Measurements from ENCODE around the gene KNOP1.

DNA sequence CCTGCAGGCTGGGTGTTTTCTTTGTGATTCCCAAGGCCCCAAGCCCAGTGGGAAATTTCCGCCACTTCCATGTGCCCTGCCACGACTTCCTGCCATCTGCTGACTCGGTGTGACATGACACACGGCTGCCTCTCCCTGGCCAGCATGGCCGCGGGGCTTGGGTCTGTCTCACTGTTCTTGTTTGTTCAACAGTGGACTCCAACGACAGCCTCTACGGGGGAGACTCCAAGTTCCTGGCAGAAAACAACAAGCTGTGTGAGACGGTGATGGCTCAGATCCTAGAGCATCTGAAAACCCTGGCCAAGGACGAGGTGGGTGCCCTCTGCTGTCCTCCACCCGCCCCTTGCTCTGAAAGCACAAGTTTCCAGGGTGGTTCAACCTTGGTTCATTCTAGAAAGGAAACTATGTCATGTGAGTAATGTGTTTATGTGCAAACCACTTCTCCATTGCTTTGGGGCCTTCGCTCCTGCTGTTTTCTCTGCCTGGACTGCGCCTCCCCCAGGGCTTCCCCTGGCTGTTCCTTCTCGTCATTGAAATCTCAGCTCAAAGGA is 26.8 kb downstream of the KNOP1 start:
- no peak for TF ChIP-seq CEBPB (IDR thresholded peaks at IDR 0.05; ENCODE audit: borderline replicate concordance, low read depth, low read length)
- no peak for TF ChIP-seq ZZZ3 (CRISPR knock-in tag; IDR thresholded peaks at IDR 0.05; ENCODE audit: borderline replicate concordance)
- no peak for TF ChIP-seq POLR2AphosphoS2 (IDR thresholded peaks at IDR 0.05; ENCODE audit: low read depth, low read length)
- no peak for TF ChIP-seq ESRRA (CRISPR knock-in tag; IDR thresholded peaks at IDR 0.05; ENCODE audit: low read depth)
- TF ChIP-seq ZBTB7A (CRISPR knock-in tag; IDR thresholded peaks at IDR 0.05) = no peak
- TF ChIP-seq ZNF460 (CRISPR knock-in tag; IDR thresholded peaks at IDR 0.05; ENCODE audit: borderline replicate concordance) = no peak

All from HepG2 (cell line).